HepG2 (cell line): ENCODE data around the gene LEAP2. TPM values are rescaled to one million over a fixed set of nuclear protein-coding genes. Genes with fewer than 3 reads are reported as not detected.

Experiments used
- CHCHD3 ChIP-seq: sonication (generic); formaldehyde crosslinking; IDR thresholded peaks from 2 replicates; pipeline ENCODE4 v1.8.0; 2022; ENCODE audit warnings: mild to moderate bottlenecking, missing genetic modification reagents, moderate library complexity
- KLF13 ChIP-seq: sonication (generic); formaldehyde crosslinking; IDR thresholded peaks from 2 replicates; pipeline ENCODE4 v1.4.0; 2020; ENCODE audit warnings: mild to moderate bottlenecking, missing genetic modification reagents
- NFIC ChIP-seq: IDR thresholded peaks from 2 replicates; pipeline ENCODE4 v1.6.1; 2012; ENCODE audit warnings: mild to moderate bottlenecking, low read length, inconsistent platforms
- POLR2AphosphoS5 ChIP-seq: IDR thresholded peaks from 2 replicates; pipeline ENCODE4 v1.6.1; 2012; ENCODE audit warnings: low read depth, low read length
- SATB2 ChIP-seq: sonication (generic); formaldehyde crosslinking; IDR thresholded peaks from 2 replicates; pipeline ENCODE4 v1.5.0; 2020; ENCODE audit warnings: missing genetic modification reagents
- SRSF4 ChIP-seq: fragments of 200-400 bp; formaldehyde crosslinking; IDR thresholded peaks from one replicate; pipeline ENCODE4 v1.6.1; 2018; ENCODE audit warnings: mild to moderate bottlenecking, low read depth, low read length, moderate library complexity; ENCODE audit not compliant: poor library complexity, severe bottlenecking
- STAT5B ChIP-seq: sonication (generic); formaldehyde crosslinking; IDR thresholded peaks from 2 replicates; pipeline ENCODE4 v1.4.0; 2020; ENCODE audit warnings: missing genetic modification reagents
- ZNF235 ChIP-seq: sonication (generic); formaldehyde crosslinking; IDR thresholded peaks from 2 replicates; pipeline ENCODE4 v1.8.1; 2023; ENCODE audit warnings: mild to moderate bottlenecking, missing genetic modification reagents, borderline replicate concordance
- ZNF318 ChIP-seq: sonication (generic); formaldehyde crosslinking; IDR thresholded peaks from 2 replicates; pipeline ENCODE4 v1.4.0; 2020; ENCODE audit warnings: mild to moderate bottlenecking, missing genetic modification reagents
- ZNF484 ChIP-seq: sonication (generic); formaldehyde crosslinking; IDR thresholded peaks from 2 replicates; pipeline ENCODE4 v1.5.1; 2020; ENCODE audit warnings: mild to moderate bottlenecking, low read depth, missing genetic modification reagents, borderline replicate concordance
- ZSCAN5A ChIP-seq: sonication (generic); formaldehyde crosslinking; IDR thresholded peaks from 2 replicates; pipeline ENCODE4 v1.8.0; 2022; ENCODE audit warnings: mild to moderate bottlenecking, missing genetic modification reagents, borderline replicate concordance
- polyA plus RNA-seq, 8 experiments: library from polyadenylated mRNA; depleted of rRNA in 3 of 8; stranded (reverse) in 7 of 8; unstranded in 1 of 8; fragments of >200 nt; fragmentation: Illumina TruSeq in 4 of 8; extraction: Trizol in 4 of 8; gene quantifications; 2 replicates each; pipeline versions ENCODE4 v1.2.1 to v1.2.3, GENCODE V29; 2011 to 2016; ENCODE audit warnings: low read depth in 4 of 8, missing spikeins in 1 of 8, mixed read lengths in 1 of 8; ENCODE audit not compliant: insufficient read depth in 1 of 8
- total RNA-seq, 5 experiments: library from RNA; depleted of rRNA; stranded (reverse); fragments of >200 nt; fragmentation: Illumina TruSeq; extraction: Trizol; gene quantifications; 2 replicates each; pipeline ENCODE4 v1.2.3, GENCODE V29; 2016; ENCODE audit warnings: low read depth in 1 of 5
- TF ChIP-seq, protein P1 (sequence below): sonication (generic); formaldehyde crosslinking; conservative IDR thresholded peaks from 2 replicates; pipeline ENCODE4 v1.8.0; 2022; ENCODE audit warnings: low read depth, missing genetic modification reagents
- TF ChIP-seq, protein P2 (sequence below): sonication (generic); formaldehyde crosslinking; IDR thresholded peaks from 2 replicates; pipeline ENCODE4 v1.5.1; 2020; ENCODE audit warnings: missing genetic modification reagents, mild to moderate bottlenecking, borderline replicate concordance
- TF ChIP-seq, protein P3 (sequence below): sonication (generic); formaldehyde crosslinking; IDR thresholded peaks from 2 replicates; pipeline ENCODE4 v1.4.0; 2020; ENCODE audit warnings: missing genetic modification reagents

The LEAP2 gene
- total and polyA plus RNA-seq, 2 of the 13 experiments (the other 11 are each of a cell fraction or from before 2014, with no cell fraction given): 23.9 to 51.9 TPM

- TF ChIP-seq, protein P1, sequence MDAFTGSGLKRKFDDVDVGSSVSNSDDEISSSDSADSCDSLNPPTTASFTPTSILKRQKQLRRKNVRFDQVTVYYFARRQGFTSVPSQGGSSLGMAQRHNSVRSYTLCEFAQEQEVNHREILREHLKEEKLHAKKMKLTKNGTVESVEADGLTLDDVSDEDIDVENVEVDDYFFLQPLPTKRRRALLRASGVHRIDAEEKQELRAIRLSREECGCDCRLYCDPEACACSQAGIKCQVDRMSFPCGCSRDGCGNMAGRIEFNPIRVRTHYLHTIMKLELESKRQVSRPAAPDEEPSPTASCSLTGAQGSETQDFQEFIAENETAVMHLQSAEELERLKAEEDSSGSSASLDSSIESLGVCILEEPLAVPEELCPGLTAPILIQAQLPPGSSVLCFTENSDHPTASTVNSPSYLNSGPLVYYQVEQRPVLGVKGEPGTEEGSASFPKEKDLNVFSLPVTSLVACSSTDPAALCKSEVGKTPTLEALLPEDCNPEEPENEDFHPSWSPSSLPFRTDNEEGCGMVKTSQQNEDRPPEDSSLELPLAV: no peak
- TF ChIP-seq SATB2 (CRISPR knock-in tag): no peak
- TF ChIP-seq POLR2AphosphoS5: peak; percentile 52; the same call in 1 of the 2 replicates
- TF ChIP-seq KLF13 (CRISPR knock-in tag): no peak
- no peak for TF ChIP-seq ZSCAN5A
- TF ChIP-seq ZNF318 (CRISPR knock-in tag): 0 out of 2 replicates have a peak, but pooled peaks have one; percentile 59
- TF ChIP-seq NFIC: no peak
- TF ChIP-seq, protein P2, sequence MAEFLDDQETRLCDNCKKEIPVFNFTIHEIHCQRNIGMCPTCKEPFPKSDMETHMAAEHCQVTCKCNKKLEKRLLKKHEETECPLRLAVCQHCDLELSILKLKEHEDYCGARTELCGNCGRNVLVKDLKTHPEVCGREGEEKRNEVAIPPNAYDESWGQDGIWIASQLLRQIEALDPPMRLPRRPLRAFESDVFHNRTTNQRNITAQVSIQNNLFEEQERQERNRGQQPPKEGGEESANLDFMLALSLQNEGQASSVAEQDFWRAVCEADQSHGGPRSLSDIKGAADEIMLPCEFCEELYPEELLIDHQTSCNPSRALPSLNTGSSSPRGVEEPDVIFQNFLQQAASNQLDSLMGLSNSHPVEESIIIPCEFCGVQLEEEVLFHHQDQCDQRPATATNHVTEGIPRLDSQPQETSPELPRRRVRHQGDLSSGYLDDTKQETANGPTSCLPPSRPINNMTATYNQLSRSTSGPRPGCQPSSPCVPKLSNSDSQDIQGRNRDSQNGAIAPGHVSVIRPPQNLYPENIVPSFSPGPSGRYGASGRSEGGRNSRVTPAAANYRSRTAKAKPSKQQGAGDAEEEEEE (CRISPR knock-in tag): no peak
- no peak; the same call in 1 of the 2 replicates for TF ChIP-seq ZNF235 (CRISPR knock-in tag)
- no peak for TF ChIP-seq SRSF4
- TF ChIP-seq, protein P3, sequence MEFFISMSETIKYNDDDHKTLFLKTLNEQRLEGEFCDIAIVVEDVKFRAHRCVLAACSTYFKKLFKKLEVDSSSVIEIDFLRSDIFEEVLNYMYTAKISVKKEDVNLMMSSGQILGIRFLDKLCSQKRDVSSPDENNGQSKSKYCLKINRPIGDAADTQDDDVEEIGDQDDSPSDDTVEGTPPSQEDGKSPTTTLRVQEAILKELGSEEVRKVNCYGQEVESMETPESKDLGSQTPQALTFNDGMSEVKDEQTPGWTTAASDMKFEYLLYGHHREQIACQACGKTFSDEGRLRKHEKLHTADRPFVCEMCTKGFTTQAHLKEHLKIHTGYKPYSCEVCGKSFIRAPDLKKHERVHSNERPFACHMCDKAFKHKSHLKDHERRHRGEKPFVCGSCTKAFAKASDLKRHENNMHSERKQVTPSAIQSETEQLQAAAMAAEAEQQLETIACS (CRISPR knock-in tag): no peak
- no peak for TF ChIP-seq CHCHD3 (CRISPR knock-in tag)
- TF ChIP-seq STAT5B (CRISPR knock-in tag): no peak
- TF ChIP-seq ZNF484 (CRISPR knock-in tag): no peak
Measured at GRCh38 chr5:132830436-132831094, 42.9 kb upstream of the LEAP2 start, which contains the start of gene SHROOM1 (continued).
